ENCODE data around the gene CHAF1A. TPM values are rescaled to one million over a fixed set of nuclear protein-coding genes. Genes with fewer than 3 reads are reported as not detected.

CHAF1A gene
- total RNA-seq, 1 donor from 2014 or later = 20.5 TPM

DNA sequence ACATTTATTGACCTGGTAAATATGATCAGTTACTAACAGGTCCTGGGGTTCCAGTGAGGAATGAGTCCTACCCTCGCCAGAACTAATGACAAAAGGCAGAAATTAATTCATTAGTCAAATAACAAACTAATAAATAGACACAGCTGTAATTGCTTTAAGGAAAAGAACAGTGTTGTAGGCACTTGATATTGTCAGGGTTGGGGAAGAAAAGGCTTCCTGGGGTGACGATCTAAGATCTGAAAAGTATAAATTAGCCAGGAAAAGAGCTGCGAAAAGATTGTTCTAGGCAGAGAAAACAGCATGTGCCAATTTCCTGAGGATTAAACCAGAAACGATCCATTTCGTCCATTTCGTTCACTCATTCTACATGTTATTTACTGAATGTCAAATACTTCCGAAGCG, 670 bp upstream of the CHAF1A start:
- no peaks in the 10 kb centered on the region for H3K9me3 Mint-ChIP-seq (ENCODE audit: unreplicated experiment)
- peak overlapping the region; percentile 75 for H3K27ac Mint-ChIP-seq (ENCODE audit: unreplicated experiment)
- no peak for DNase-seq
- no peaks in the 10 kb centered on the region for H3K36me3 Mint-ChIP-seq (ENCODE audit: unreplicated experiment)
- H3K4me1 Mint-ChIP-seq (ENCODE audit: low read depth, unreplicated experiment) = peaks cover 9% of the 10 kb centered on the region
- TF ChIP-seq, protein P1, sequence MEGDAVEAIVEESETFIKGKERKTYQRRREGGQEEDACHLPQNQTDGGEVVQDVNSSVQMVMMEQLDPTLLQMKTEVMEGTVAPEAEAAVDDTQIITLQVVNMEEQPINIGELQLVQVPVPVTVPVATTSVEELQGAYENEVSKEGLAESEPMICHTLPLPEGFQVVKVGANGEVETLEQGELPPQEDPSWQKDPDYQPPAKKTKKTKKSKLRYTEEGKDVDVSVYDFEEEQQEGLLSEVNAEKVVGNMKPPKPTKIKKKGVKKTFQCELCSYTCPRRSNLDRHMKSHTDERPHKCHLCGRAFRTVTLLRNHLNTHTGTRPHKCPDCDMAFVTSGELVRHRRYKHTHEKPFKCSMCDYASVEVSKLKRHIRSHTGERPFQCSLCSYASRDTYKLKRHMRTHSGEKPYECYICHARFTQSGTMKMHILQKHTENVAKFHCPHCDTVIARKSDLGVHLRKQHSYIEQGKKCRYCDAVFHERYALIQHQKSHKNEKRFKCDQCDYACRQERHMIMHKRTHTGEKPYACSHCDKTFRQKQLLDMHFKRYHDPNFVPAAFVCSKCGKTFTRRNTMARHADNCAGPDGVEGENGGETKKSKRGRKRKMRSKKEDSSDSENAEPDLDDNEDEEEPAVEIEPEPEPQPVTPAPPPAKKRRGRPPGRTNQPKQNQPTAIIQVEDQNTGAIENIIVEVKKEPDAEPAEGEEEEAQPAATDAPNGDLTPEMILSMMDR (IDR thresholded peaks at IDR 0.05; ENCODE audit: partially characterized antibody, unreplicated experiment) = peak; percentile 16
- H3K4me3 Mint-ChIP-seq (ENCODE audit: unreplicated experiment) = peak overlapping the region; percentile 86
- peaks cover 2% of the 10 kb centered on the region for H3K27me3 Mint-ChIP-seq (ENCODE audit: unreplicated experiment)

DNA sequence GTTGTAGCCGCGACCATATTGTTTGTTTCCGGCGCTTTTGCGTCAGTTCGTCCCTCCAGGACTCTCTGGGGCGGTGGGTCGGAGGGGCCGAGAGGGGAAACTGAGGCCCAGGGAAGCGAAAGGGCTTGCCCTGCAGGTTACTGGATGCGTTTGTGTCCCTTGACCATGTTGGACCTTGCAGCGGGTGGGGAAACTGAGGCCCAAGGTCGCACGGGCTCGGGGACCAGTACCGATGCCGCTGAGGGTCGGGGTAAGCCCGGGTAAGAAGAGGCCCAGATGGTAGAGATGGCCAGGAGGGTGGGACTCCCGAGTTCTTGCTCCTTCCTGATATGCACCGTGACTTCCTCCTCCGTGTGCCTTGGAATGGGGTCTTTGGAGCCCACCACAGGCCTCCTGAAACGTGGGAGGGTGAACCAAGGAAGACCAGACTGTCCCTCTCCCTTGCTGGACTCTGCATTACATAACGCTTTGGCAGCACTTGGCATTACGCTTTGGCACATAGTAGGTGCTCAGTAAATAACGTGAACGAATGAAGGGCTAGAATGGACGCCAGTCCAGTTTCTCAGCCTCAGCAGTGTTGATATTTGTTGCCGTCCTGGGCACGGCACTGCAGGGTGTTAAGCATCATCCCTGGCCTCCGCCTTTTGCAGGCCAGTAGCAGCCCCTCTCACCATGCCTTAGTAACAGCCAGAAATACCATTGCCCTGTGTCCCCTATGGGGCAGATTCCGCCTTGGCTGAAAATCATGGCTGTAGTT, 743 bp downstream of the CHAF1A start:
- peak overlapping the region; percentile 48 for H3K27ac Mint-ChIP-seq (ENCODE audit: unreplicated experiment)
- peaks cover 5% of the 10 kb centered on the region for H3K4me1 Mint-ChIP-seq (ENCODE audit: low read depth, unreplicated experiment)
- H3K9me3 Mint-ChIP-seq (ENCODE audit: unreplicated experiment) = no peaks in the 10 kb centered on the region
- DNase-seq = no peak
- peaks cover 2% of the 10 kb centered on the region for H3K27me3 Mint-ChIP-seq (ENCODE audit: unreplicated experiment)
- H3K36me3 Mint-ChIP-seq (ENCODE audit: unreplicated experiment) = no peaks in the 10 kb centered on the region
- peak overlapping the region; percentile 88 for H3K4me3 Mint-ChIP-seq (ENCODE audit: unreplicated experiment)
- TF ChIP-seq, protein P1 (IDR thresholded peaks at IDR 0.05; ENCODE audit: partially characterized antibody, unreplicated experiment) = no peak

DNA sequence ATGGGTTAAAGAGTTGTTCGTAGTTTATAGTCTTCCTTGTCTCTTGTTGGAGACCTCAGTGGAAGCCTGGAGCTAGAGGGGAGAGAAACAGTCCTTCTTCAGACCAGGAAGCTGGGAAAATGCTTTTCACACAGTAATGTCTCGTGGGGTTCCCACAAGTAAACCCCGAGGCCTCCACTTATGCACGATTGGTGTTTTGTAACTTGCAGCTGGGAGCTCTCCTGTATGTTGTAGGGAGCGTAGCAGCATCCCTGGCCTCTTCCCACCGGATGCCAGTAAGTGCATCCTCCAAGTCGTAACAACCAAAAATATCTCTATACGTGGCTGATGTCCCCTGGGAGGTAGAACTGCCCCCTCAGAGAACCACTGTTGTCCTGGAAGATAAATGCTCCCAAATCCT, 3.5 kb downstream of the CHAF1A start:
- no peaks in the 10 kb centered on the region for H3K9me3 Mint-ChIP-seq (ENCODE audit: unreplicated experiment)
- peaks cover 4% of the 10 kb centered on the region for H3K27me3 Mint-ChIP-seq (ENCODE audit: unreplicated experiment)
- H3K27ac Mint-ChIP-seq (ENCODE audit: unreplicated experiment) = no peak overlapping the region
- no peak for DNase-seq
- H3K36me3 Mint-ChIP-seq (ENCODE audit: unreplicated experiment) = no peaks in the 10 kb centered on the region
- peaks cover 11% of the 10 kb centered on the region for H3K4me1 Mint-ChIP-seq (ENCODE audit: low read depth, unreplicated experiment)
- TF ChIP-seq, protein P1 (IDR thresholded peaks at IDR 0.05; ENCODE audit: partially characterized antibody, unreplicated experiment) = no peak
- peak overlapping the region; percentile 28 for H3K4me3 Mint-ChIP-seq (ENCODE audit: unreplicated experiment)

DNA sequence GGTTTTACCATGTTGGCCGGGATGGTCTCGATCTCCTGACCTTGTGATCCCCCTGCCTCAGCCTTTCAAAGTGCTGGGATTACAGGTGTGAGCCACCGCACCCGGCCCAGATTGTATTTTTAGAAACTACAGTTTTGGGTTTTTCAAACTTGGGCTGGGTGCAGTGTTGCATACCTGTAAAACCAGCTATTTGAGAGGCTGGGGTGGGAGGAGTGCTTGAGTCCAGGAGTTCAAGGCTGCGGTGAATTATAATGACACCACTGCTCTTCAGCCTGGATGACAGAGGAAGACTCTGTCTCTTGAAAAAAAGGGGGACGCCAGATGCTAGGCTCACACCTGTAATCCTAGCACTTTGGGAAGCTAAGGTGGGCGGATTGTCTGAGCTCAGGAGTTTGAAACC, 4.2 kb downstream of the CHAF1A start:
- no peaks in the 10 kb centered on the region for H3K9me3 Mint-ChIP-seq (ENCODE audit: unreplicated experiment)
- no peak overlapping the region for H3K27ac Mint-ChIP-seq (ENCODE audit: unreplicated experiment)
- DNase-seq = no peak

More for the DNA sequence above, 4.2 kb downstream of the CHAF1A start:
- TF ChIP-seq, protein P1 (IDR thresholded peaks at IDR 0.05; ENCODE audit: partially characterized antibody, unreplicated experiment) = no peak
- Mint-ChIP-seq H3K27me3 (ENCODE audit: unreplicated experiment) (peaks cover 4% of the 10 kb centered on the region), H3K4me1 (ENCODE audit: low read depth, unreplicated experiment) (peaks cover 11% of the 10 kb centered on the region), H3K36me3 (ENCODE audit: unreplicated experiment) (no peaks in the 10 kb centered on the region), H3K4me3 (ENCODE audit: unreplicated experiment) (no peak overlapping the region)

Measured in glutamatergic neuron (in vitro differentiated cells).